Esophagus muscularis mucosa (tissue), 3 donors: ENCODE measurements around the gene ADGRA3.

Experiments
- EP300 ChIP-seq: sonication (generic); formaldehyde crosslinking; IDR thresholded peaks from one replicate; pipeline ENCODE4 v1.6.1; 2017; ENCODE audit warnings: antibody characterized with exemption
- POLR2AphosphoS5 ChIP-seq, 2 donors: sonication (generic); formaldehyde crosslinking; IDR thresholded peaks; one replicate each; pipeline ENCODE4 v1.6.1; 2017; ENCODE audit warnings: antibody characterized with exemption in 2 of 2

DNA sequence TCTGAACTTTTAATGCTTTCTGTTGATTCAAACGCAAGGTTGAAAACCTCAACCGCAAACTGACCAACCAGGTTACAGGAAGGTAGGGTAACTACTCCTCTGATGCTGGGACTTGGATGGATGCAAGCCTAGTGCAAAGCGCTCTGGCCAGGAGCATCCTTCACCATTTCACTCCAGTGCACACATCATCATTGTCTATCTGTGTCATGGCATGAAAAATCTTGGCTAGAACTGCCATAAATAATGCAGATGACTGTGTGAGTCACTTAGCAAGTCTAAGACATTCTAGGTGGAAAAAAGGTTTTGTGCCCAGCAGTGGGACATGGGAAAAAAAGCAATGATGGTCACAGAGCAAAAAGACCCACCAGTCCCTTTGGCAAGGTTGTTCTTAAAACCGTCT is 10.9 kb downstream of the ADGRA3 start:
- no peak for TF ChIP-seq POLR2AphosphoS5 (IDR thresholded peaks at IDR 0.05)
- TF ChIP-seq EP300, result no peak
